ENCODE measurements around the gene CYREN. TPM values are rescaled to one million over a fixed set of nuclear protein-coding genes. Genes with fewer than 3 reads are reported as not detected.
A peak's percentile ranks its signal among the peaks of the same experiment; 100 is the strongest.
"Not testable (repeated sequence)": the region's sequence is repeated elsewhere in the genome, so short reads cannot be mapped to it uniquely, and the experiment has no call there.

CYREN gene
- polyA plus RNA-seq, 1 donor (not counting 4 experiments of a cell fraction or from before 2014, with no cell fraction given), result 41.7 TPM

GRCh38 chr7:135175931-135176330 is 5.4 kb upstream of the CYREN start:
- peaks cover 44% of the 10 kb centered on the region for H3K4me1 ChIP-seq (ENCODE audit: control insufficient read depth, extremely low read depth, insufficient read depth, low read length)
- H3K27me3 ChIP-seq (ENCODE audit: control insufficient read depth, extremely low read depth, insufficient read depth, low read length), result no peaks in the 10 kb centered on the region
- peak overlapping the region; percentile 95 for H3K27ac ChIP-seq (ENCODE audit: control insufficient read depth, insufficient read depth, low read length)

GRCh38 chr7:135174941-135175340 is 4.4 kb upstream of the CYREN start:
- peaks cover 2% of the 10 kb centered on the region for H3K9me3 ChIP-seq (ENCODE audit: control insufficient read depth, low read depth, low read length)
- no peaks in the 10 kb centered on the region for H3K9me1 ChIP-seq (ENCODE audit: control insufficient read depth, extremely low read depth, insufficient read depth, low read length)
- no peaks in the 10 kb centered on the region for H3K79me2 ChIP-seq (ENCODE audit: control insufficient read depth, insufficient read depth, low read length)
- no peaks in the 10 kb centered on the region for H4K20me1 ChIP-seq (ENCODE audit: control insufficient read depth, extremely low read depth, insufficient read depth, low read length)
- H3K27ac ChIP-seq (ENCODE audit: control insufficient read depth, insufficient read depth, low read length), result no peak overlapping the region
- no peaks in the 10 kb centered on the region for H3K36me3 ChIP-seq (ENCODE audit: control insufficient read depth in 2 of 2, extremely low read depth in 1 of 2, insufficient read depth in 2 of 2, low read length in 2 of 2)
- H2AFZ ChIP-seq (ENCODE audit: control insufficient read depth, low read length), result no peak overlapping the region
- no peak overlapping the region for H3K4me2 ChIP-seq (ENCODE audit: control insufficient read depth, extremely low read depth, insufficient read depth, low read depth, low read length)
- FAIRE-seq, result no peak
- no peak overlapping the region for H3K4me3 ChIP-seq (ENCODE audit: control insufficient read depth in 2 of 3, extremely low read depth in 1 of 3, insufficient read depth in 2 of 3, low read depth in 1 of 3, low read length in 3 of 3)
- no peak overlapping the region for H3K9ac ChIP-seq (ENCODE audit: control insufficient read depth, extremely low read depth, insufficient read depth, low read length)
- dilution Hi-C loops (cut with MboI; ENCODE audit: extremely low pct_ligation_motif_present, low sequenced_read_pairs), result loop anchor here (25.0 kb wide), 1 partner anchor 188 kb away; the partner anchor contains the start of gene AGBL3
- TF ChIP-seq EZH2 (IDR thresholded peaks at IDR 0.05; ENCODE audit: low read length) (no peak), CTCF (optimal IDR thresholded peaks at IDR 0.05 in 1 of 3, IDR thresholded peaks at IDR 0.05 in 1 of 3, conservative IDR thresholded peaks at IDR 0.05 in 1 of 3; ENCODE audit: extremely low read depth in 1 of 3, insufficient read depth in 2 of 3, low read length in 3 of 3) (no peak)
- DNase-seq (ENCODE audit: low read depth, low spot score), result no peak
- H3K4me1 ChIP-seq (ENCODE audit: control insufficient read depth, extremely low read depth, insufficient read depth, low read length), result peaks cover 45% of the 10 kb centered on the region
- no peaks in the 10 kb centered on the region for H3K27me3 ChIP-seq (ENCODE audit: control insufficient read depth, extremely low read depth, insufficient read depth, low read length)

More at GRCh38 chr7:135175931-135176330, 5.4 kb upstream of the CYREN start:
- H3K9me3 ChIP-seq (ENCODE audit: control insufficient read depth, low read depth, low read length), result peaks cover 8% of the 10 kb centered on the region
- no peak overlapping the region for H2AFZ ChIP-seq (ENCODE audit: control insufficient read depth, low read length)
- H4K20me1 ChIP-seq (ENCODE audit: control insufficient read depth, extremely low read depth, insufficient read depth, low read length), result no peaks in the 10 kb centered on the region
- H3K9me1 ChIP-seq (ENCODE audit: control insufficient read depth, extremely low read depth, insufficient read depth, low read length), result no peaks in the 10 kb centered on the region
- DNase-seq (ENCODE audit: low read depth, low spot score) (peak; percentile 76), FAIRE-seq (peak; percentile 85)
- no peaks in the 10 kb centered on the region for H3K79me2 ChIP-seq (ENCODE audit: control insufficient read depth, insufficient read depth, low read length)
- peak overlapping the region; percentile 71 for H3K9ac ChIP-seq (ENCODE audit: control insufficient read depth, extremely low read depth, insufficient read depth, low read length)
- H3K36me3 ChIP-seq (ENCODE audit: control insufficient read depth in 2 of 2, extremely low read depth in 1 of 2, insufficient read depth in 2 of 2, low read length in 2 of 2), result peaks cover 0 to 3% of the 10 kb centered on the region in 2 experiments
- peak overlapping the region in 2 of 3 experiments; percentile 17 to 24 for H3K4me3 ChIP-seq (ENCODE audit: control insufficient read depth in 2 of 3, extremely low read depth in 1 of 3, insufficient read depth in 2 of 3, low read depth in 1 of 3, low read length in 3 of 3)
- dilution Hi-C loops (cut with MboI; ENCODE audit: extremely low pct_ligation_motif_present, low sequenced_read_pairs), result no loop called here
- TF ChIP-seq CTCF (optimal IDR thresholded peaks at IDR 0.05 in 1 of 3, IDR thresholded peaks at IDR 0.05 in 1 of 3, conservative IDR thresholded peaks at IDR 0.05 in 1 of 3; ENCODE audit: extremely low read depth in 1 of 3, insufficient read depth in 2 of 3, low read length in 3 of 3), result no peak
- H3K4me2 ChIP-seq (ENCODE audit: control insufficient read depth, extremely low read depth, insufficient read depth, low read depth, low read length), result peak overlapping the region; percentile 76

GRCh38 chr7:135173916-135174315 is 3.4 kb upstream of the CYREN start:
- not testable (repeated sequence) for H2AFZ ChIP-seq (ENCODE audit: control insufficient read depth, low read length); H3K9me3 ChIP-seq (ENCODE audit: control insufficient read depth, low read depth, low read length); DNase-seq (ENCODE audit: low read depth, low spot score); H4K20me1 ChIP-seq (ENCODE audit: control insufficient read depth, extremely low read depth, insufficient read depth, low read length); H3K9ac ChIP-seq (ENCODE audit: control insufficient read depth, extremely low read depth, insufficient read depth, low read length); H3K79me2 ChIP-seq (ENCODE audit: control insufficient read depth, insufficient read depth, low read length); FAIRE-seq; H3K27me3 ChIP-seq (ENCODE audit: control insufficient read depth, extremely low read depth, insufficient read depth, low read length); H3K36me3 ChIP-seq (ENCODE audit: control insufficient read depth in 2 of 2, extremely low read depth in 1 of 2, insufficient read depth in 2 of 2, low read length in 2 of 2); H3K4me3 ChIP-seq (ENCODE audit: control insufficient read depth in 2 of 3, extremely low read depth in 1 of 3, insufficient read depth in 2 of 3, low read depth in 1 of 3, low read length in 3 of 3); H3K4me2 ChIP-seq (ENCODE audit: control insufficient read depth, extremely low read depth, insufficient read depth, low read depth, low read length); H3K27ac ChIP-seq (ENCODE audit: control insufficient read depth, insufficient read depth, low read length); H3K9me1 ChIP-seq (ENCODE audit: control insufficient read depth, extremely low read depth, insufficient read depth, low read length)
- dilution Hi-C loops (cut with MboI; ENCODE audit: extremely low pct_ligation_motif_present, low sequenced_read_pairs), result loop anchor here (25.0 kb wide), 1 partner anchor 187 kb away; the partner anchor contains the start of gene AGBL3
- H3K4me1 ChIP-seq (ENCODE audit: control insufficient read depth, extremely low read depth, insufficient read depth, low read length), result peaks cover 52% of the 10 kb centered on the region
